ENCODE data around the gene TTN. TPM values are rescaled to one million over a fixed set of nuclear protein-coding genes. Genes with fewer than 3 reads are reported as not detected.

TTN gene
- polyA plus RNA-seq, 3 donors: under 0.01 to 0.12 (median 0.08) TPM

DNA sequence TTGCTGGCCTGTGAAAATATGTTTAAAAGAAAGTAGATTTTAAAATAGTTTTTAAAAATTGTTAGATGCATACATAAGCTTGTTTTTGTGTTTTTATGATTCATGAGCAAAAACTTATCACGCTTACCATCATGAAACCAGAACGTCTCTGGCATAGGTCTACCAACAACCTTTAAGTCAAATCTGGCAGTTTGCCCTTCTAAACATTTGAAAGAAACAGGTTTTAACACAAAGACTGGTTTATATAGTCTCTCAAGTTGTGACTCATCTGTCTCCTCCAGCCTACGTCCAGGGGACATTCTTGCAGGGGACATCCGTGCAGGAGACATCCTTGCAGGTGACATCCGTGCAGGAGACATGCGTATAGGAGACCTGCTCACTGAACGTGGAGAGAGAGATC is 29.6 kb downstream of the TTN start:
- peaks cover 0 to 3% of the 10 kb centered on the region in 2 donors for H3K9me3 ChIP-seq (replicated peaks in 1 of 2; ENCODE audit: control insufficient read depth in 1 of 2, insufficient read depth in 1 of 2, low read length in 2 of 2)
- DNase-seq: no peak
- TF ChIP-seq, protein P1, sequence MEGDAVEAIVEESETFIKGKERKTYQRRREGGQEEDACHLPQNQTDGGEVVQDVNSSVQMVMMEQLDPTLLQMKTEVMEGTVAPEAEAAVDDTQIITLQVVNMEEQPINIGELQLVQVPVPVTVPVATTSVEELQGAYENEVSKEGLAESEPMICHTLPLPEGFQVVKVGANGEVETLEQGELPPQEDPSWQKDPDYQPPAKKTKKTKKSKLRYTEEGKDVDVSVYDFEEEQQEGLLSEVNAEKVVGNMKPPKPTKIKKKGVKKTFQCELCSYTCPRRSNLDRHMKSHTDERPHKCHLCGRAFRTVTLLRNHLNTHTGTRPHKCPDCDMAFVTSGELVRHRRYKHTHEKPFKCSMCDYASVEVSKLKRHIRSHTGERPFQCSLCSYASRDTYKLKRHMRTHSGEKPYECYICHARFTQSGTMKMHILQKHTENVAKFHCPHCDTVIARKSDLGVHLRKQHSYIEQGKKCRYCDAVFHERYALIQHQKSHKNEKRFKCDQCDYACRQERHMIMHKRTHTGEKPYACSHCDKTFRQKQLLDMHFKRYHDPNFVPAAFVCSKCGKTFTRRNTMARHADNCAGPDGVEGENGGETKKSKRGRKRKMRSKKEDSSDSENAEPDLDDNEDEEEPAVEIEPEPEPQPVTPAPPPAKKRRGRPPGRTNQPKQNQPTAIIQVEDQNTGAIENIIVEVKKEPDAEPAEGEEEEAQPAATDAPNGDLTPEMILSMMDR (IDR thresholded peaks at IDR 0.05): no peak
- H3K9me3 Mint-ChIP-seq: peaks cover 0 to 4% (median 0%) of the 10 kb centered on the region in 7 donors
- H3K36me3 Mint-ChIP-seq: no peaks in the 10 kb centered on the region
- no peaks in the 10 kb centered on the region for H3K36me3 ChIP-seq (replicated peaks in 1 of 2; ENCODE audit: control insufficient read depth in 1 of 2, insufficient read depth in 2 of 2, low read length in 2 of 2)
- H3K27ac Mint-ChIP-seq: no peak overlapping the region
- H4K20me1 ChIP-seq (ENCODE audit: insufficient read depth, low read length): no peaks in the 10 kb centered on the region
- no peaks in the 10 kb centered on the region for H3K27me3 ChIP-seq (ENCODE audit: control insufficient read depth in 2 of 2, insufficient read depth in 2 of 2, low read length in 2 of 2)
- H3K4me1 ChIP-seq (ENCODE audit: control insufficient read depth in 1 of 2, insufficient read depth in 2 of 2, low read length in 2 of 2): no peaks in the 10 kb centered on the region
- H3K9ac ChIP-seq (ENCODE audit: insufficient read depth, low read length, poor library complexity, severe bottlenecking): no peak overlapping the region
- H3K4me3 Mint-ChIP-seq: no peak overlapping the region
- no peak overlapping the region for H3K4me2 ChIP-seq (replicated peaks; ENCODE audit: extremely low read depth, low read length, poor library complexity, severe bottlenecking)
- H3K4me1 Mint-ChIP-seq: no peaks in the 10 kb centered on the region
- no peak overlapping the region for H3K4me3 ChIP-seq (replicated peaks in 1 of 3; ENCODE audit: low read depth in 2 of 3, low read length in 3 of 3)
- no peak overlapping the region for H3K27ac ChIP-seq (ENCODE audit: low read depth in 1 of 2, low read length in 2 of 2)
- H3K27me3 Mint-ChIP-seq (ENCODE audit: low read depth in 3 of 3): peaks cover 0 to 1% (median 0%) of the 10 kb centered on the region in 3 donors
- 73% methylated on average over 5 of the region's 7 CpGs for WGBS (ENCODE audit: insufficient coverage)
- no peak overlapping the region for H2AFZ ChIP-seq (ENCODE audit: insufficient read depth, low read depth, low read length, poor library complexity, severe bottlenecking)
- intact Hi-C loops (cut with micrococcal nuclease): no loop called here
- H3K79me2 ChIP-seq (ENCODE audit: insufficient read depth, low read length): no peaks in the 10 kb centered on the region

DNA sequence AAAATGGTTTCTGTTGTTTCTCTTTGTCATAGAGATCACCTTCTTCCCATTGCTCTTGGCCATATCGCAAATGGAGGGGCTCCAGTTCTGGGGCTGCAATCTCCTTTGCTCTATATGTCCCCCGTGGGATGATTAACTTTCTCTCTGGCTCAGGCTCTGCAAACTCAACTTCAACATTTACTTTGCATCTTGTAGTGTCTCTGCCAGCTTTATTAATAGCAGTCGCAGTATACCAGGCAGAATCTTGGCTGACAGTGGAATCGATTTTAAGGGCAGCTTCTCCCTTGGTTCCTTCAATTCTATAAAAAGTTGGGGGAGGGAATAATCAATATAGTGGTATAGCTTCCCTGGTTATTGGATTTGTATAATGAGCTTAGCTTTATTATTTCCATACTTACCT is 30.5 kb downstream of the TTN start:
- H3K36me3 ChIP-seq (replicated peaks in 1 of 2; ENCODE audit: control insufficient read depth in 1 of 2, insufficient read depth in 2 of 2, low read length in 2 of 2): no peaks in the 10 kb centered on the region
- Mint-ChIP-seq H3K27me3 (ENCODE audit: low read depth in 3 of 3) (peaks cover 0 to 1% (median 0%) of the 10 kb centered on the region in 3 donors), H3K4me3 (no peak overlapping the region), H3K27ac (no peak overlapping the region), H3K36me3 (no peaks in the 10 kb centered on the region), H3K9me3 (peaks cover 0 to 4% (median 0%) of the 10 kb centered on the region in 7 donors), H3K4me1 (no peaks in the 10 kb centered on the region)
- no peak overlapping the region for H3K27ac ChIP-seq (ENCODE audit: low read depth in 1 of 2, low read length in 2 of 2)
- no peak overlapping the region for H2AFZ ChIP-seq (ENCODE audit: insufficient read depth, low read depth, low read length, poor library complexity, severe bottlenecking)
- no peaks in the 10 kb centered on the region for H3K79me2 ChIP-seq (ENCODE audit: insufficient read depth, low read length)
- H3K9me3 ChIP-seq (replicated peaks in 1 of 2; ENCODE audit: control insufficient read depth in 1 of 2, insufficient read depth in 1 of 2, low read length in 2 of 2): peaks cover 0 to 3% of the 10 kb centered on the region in 2 donors
- no peaks in the 10 kb centered on the region for H3K4me1 ChIP-seq (ENCODE audit: control insufficient read depth in 1 of 2, insufficient read depth in 2 of 2, low read length in 2 of 2)
- TF ChIP-seq, protein P1 (IDR thresholded peaks at IDR 0.05): no peak
- H3K9ac ChIP-seq (ENCODE audit: insufficient read depth, low read length, poor library complexity, severe bottlenecking): no peak overlapping the region
- H4K20me1 ChIP-seq (ENCODE audit: insufficient read depth, low read length): no peaks in the 10 kb centered on the region
- no peaks in the 10 kb centered on the region for H3K27me3 ChIP-seq (ENCODE audit: control insufficient read depth in 2 of 2, insufficient read depth in 2 of 2, low read length in 2 of 2)
- no peak overlapping the region for H3K4me3 ChIP-seq (replicated peaks in 1 of 3; ENCODE audit: low read depth in 2 of 3, low read length in 3 of 3)
- intact Hi-C loops (cut with micrococcal nuclease): no loop called here
- 93% methylated on average over 3 of the region's 4 CpGs for WGBS (ENCODE audit: insufficient coverage)
- no peak for DNase-seq
- H3K4me2 ChIP-seq (replicated peaks; ENCODE audit: extremely low read depth, low read length, poor library complexity, severe bottlenecking): no peak overlapping the region

Data from CD14-positive monocyte (primary cell).